Thoracic aorta (tissue), 2 donors: ENCODE data around the gene CELF5. TPM values are rescaled to one million over a fixed set of nuclear protein-coding genes. Genes with fewer than 3 reads are reported as not detected.

Source experiments
- ATAC-seq: fragments of 150-250 bp; one replicate; pipeline ENCODE4 v1.8.0; 2017; ENCODE audit warnings: low read depth; ENCODE audit not compliant: insufficient number of reproducible peaks, low FRiP score
- DNase-seq: peaks from one replicate; pipeline ENCODE4 v3.0.0-alpha.2; 2020; ENCODE audit warnings: low spot score
- H3K27ac ChIP-seq, 2 donors: fragments of 200-600 bp; sonication (generic); 1 replicate in 1 of 2; 2 replicates in 1 of 2; pipeline ENCODE4 v1.5.1; 2016; ENCODE audit warnings: mild to moderate bottlenecking in 2 of 2, moderate library complexity in 2 of 2
- H3K27me3 ChIP-seq: fragments of 200-600 bp; sonication (generic); replicated peaks from 2 replicates; pipeline ENCODE4 v1.6.0; 2016; ENCODE audit warnings: mild to moderate bottlenecking; ENCODE audit not compliant: insufficient read depth
- H3K36me3 ChIP-seq: fragments of 200-600 bp; sonication (generic); one replicate; pipeline ENCODE4 v1.5.1; 2016
- H3K4me1 ChIP-seq, 2 donors: fragments of 200-600 bp; sonication (generic); 1 replicate in 1 of 2; 2 replicates in 1 of 2; pipeline versions ENCODE4 v1.5.1 to v1.6.0; 2016; ENCODE audit warnings: low read depth in 2 of 2, mild to moderate bottlenecking in 1 of 2; ENCODE audit not compliant: control insufficient read depth in 1 of 2
- H3K4me3 ChIP-seq: fragments of 200-600 bp; sonication (generic); 2 replicates; pipeline ENCODE4 v1.5.1; 2016; ENCODE audit warnings: mild to moderate bottlenecking
- H3K9me3 ChIP-seq: fragments of 200-600 bp; sonication (generic); 2 replicates; pipeline ENCODE4 v1.5.1; 2016
- total RNA-seq, 2 donors: library from RNA; depleted of rRNA; stranded (reverse); fragments of >200 nt; gene quantifications; one replicate each; pipeline versions ENCODE4 v1.1.0 to v1.2.3, GENCODE V29; 2016
- TF ChIP-seq, protein P1 (sequence below): fragments of 200-600 bp; sonication (generic); IDR thresholded peaks from one replicate; pipeline ENCODE4 v1.5.1; 2019; ENCODE audit warnings: antibody characterized with exemption

The CELF5 gene
- total RNA-seq, 2 donors from 2014 or later, result not detected

DNA sequence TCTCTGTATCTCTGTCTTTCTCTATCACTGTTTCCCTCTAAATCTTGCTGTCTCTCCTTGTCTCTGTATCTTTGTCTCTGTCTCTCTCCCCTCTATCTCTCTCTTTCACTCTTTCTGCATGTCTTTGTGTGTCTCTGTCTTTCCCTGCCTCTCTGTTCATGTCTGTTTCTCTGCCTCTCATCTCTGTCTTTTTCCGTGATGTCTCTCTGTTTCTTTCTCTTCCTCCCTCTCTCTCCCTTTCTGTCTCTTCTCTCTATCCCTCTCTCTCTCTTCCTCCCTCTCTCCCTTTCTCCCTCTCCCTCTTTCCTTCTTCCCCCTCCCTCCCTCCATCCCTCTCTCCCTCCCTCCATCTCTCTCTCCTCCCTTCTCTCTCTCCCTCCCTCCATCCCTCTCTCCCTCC lies 85.3 kb downstream of the CELF5 start:
- Histone ChIP-seq H3K36me3 (no peaks in the 10 kb centered on the region), H3K27ac (no peak overlapping the region), H3K27me3 (no peaks in the 10 kb centered on the region), H3K4me3 (no peak overlapping the region), H3K4me1 (peaks cover 0 to 8% of the 10 kb centered on the region in 2 donors), H3K9me3 (no peaks in the 10 kb centered on the region)
- no peak for ATAC-seq
- TF ChIP-seq, protein P1, sequence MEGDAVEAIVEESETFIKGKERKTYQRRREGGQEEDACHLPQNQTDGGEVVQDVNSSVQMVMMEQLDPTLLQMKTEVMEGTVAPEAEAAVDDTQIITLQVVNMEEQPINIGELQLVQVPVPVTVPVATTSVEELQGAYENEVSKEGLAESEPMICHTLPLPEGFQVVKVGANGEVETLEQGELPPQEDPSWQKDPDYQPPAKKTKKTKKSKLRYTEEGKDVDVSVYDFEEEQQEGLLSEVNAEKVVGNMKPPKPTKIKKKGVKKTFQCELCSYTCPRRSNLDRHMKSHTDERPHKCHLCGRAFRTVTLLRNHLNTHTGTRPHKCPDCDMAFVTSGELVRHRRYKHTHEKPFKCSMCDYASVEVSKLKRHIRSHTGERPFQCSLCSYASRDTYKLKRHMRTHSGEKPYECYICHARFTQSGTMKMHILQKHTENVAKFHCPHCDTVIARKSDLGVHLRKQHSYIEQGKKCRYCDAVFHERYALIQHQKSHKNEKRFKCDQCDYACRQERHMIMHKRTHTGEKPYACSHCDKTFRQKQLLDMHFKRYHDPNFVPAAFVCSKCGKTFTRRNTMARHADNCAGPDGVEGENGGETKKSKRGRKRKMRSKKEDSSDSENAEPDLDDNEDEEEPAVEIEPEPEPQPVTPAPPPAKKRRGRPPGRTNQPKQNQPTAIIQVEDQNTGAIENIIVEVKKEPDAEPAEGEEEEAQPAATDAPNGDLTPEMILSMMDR, result no peak
- DNase-seq, result no peak

- no peak overlapping the region for H3K27ac ChIP-seq
- H3K36me3 ChIP-seq, result no peaks in the 10 kb centered on the region
- ATAC-seq (no peak), DNase-seq (no peak)
- no peaks in the 10 kb centered on the region for H3K9me3 ChIP-seq
- peaks cover 0 to 2% of the 10 kb centered on the region in 2 donors for H3K4me1 ChIP-seq
- no peaks in the 10 kb centered on the region for H3K27me3 ChIP-seq
- TF ChIP-seq, protein P1, result no peak
- no peak overlapping the region for H3K4me3 ChIP-seq
Observed at GRCh38 chr19:3310280-3310679, 85.8 kb downstream of the CELF5 start.

GRCh38 chr19:3310711-3311110 lies 86.2 kb downstream of the CELF5 start:
- no peaks in the 10 kb centered on the region for H3K27me3 ChIP-seq
- ATAC-seq, result no peak

DNA sequence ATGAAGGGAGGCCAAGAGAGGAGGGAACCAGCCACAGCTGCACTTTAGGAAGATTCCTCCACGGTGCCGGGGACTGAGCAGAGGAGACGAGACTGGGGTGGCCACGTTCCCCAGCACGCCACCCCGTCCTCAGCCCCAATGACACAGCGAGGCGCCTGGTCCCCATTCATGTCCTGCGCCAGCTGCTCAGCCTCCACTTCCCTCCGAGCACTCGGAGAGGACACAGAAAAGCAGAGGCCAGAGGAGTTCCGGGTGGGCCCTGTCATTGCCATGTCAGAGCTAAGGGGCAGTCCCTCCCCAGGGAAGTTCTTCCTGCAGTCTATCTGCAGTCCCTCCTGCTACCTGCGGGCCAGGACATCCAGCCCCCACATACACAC lies 88.7 kb downstream of the CELF5 start:
- Histone ChIP-seq H3K36me3 (no peaks in the 10 kb centered on the region), H3K9me3 (no peaks in the 10 kb centered on the region), H3K27me3 (no peaks in the 10 kb centered on the region), H3K4me1 (no peaks in the 10 kb centered on the region), H3K4me3 (no peak overlapping the region), H3K27ac (no peak overlapping the region)
- ATAC-seq (no peak), DNase-seq (no peak)
- TF ChIP-seq, protein P1, result no peak

More at GRCh38 chr19:3310711-3311110, 86.2 kb downstream of the CELF5 start:
- no peak overlapping the region for H3K4me3 ChIP-seq
- H3K4me1 ChIP-seq, result no peaks in the 10 kb centered on the region
- no peak for DNase-seq
- no peaks in the 10 kb centered on the region for H3K36me3 ChIP-seq
- H3K27ac ChIP-seq, result no peak overlapping the region
- TF ChIP-seq, protein P1, result no peak
- H3K9me3 ChIP-seq, result no peaks in the 10 kb centered on the region

DNA sequence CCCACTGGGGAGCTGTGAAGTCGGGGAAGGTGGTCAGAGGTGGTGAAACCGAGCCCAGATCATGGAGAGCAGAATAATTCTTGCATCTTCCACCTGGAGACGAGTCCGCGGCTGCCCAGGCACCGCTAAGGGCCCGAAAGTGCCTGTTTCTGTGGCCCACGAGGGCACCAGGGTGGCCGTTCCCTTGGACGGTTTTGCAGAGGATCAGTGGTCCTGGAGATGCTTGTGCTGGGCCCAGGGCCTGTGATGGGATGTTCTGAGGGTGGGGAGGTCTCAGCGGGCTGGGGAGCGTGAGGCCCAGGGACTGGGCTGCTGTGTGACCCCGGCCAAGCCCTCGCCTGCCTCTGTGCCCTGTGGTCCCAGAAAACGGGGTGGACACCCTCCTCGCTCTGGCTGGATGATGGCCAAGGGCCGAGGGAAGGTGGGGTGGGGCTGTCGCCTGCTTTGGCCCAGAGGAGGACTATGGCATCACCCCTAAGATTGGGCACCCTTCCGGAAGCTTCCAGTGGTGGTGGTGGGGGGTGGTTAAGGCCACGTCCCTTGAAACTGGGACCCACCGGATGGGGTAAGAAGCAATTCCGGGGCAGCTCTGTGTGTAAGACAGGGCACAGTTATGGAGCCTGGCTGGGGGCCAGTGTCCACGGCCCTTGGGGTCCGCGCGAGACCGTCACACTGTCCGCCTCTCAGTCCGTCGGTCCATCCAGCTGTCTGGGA lies 90.7 kb downstream of the CELF5 start:
- DNase-seq, result no peak
- Histone ChIP-seq H3K27me3 (no peaks in the 10 kb centered on the region), H3K27ac (no peak overlapping the region), H3K36me3 (no peaks in the 10 kb centered on the region), H3K9me3 (no peaks in the 10 kb centered on the region), H3K4me3 (no peak overlapping the region), H3K4me1 (no peaks in the 10 kb centered on the region)
- ATAC-seq, result no peak
- TF ChIP-seq, protein P1, result no peak
